Measurements from ENCODE around the gene BCL11B.
A peak's percentile ranks its signal among the peaks of the same experiment; 100 is the strongest.

BCL11B gene

GRCh38 chr14:99216191-99216590, 55.8 kb downstream of the BCL11B start:
- DNase-seq, result no peak

- no peak for DNase-seq
Measured at GRCh38 chr14:99215277-99215676, 56.7 kb downstream of the BCL11B start.

DNA sequence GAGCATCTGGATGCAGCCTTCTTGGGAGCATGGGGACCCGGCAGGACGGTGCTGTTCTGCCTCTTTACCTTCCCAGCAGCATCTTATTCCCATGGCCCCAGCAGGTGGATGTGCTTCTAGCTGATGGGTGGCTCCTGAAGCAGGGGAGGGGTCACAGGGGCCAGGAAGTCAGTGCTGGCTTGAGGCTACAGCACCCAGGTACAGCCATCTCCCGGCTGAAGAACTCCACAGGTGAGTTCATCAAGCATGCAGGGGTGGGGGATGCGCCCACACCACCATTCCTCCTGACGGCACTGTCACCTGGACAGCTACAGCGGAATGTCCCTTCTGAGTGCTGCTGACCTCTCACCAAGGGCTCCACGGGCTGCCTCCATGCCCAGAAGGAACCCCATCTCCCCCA, 57.3 kb downstream of the BCL11B start:
- DNase-seq, result no peak

- no peak for DNase-seq
Measured at GRCh38 chr14:99213527-99213971, 58.4 kb downstream of the BCL11B start.

- DNase-seq, result no peak
Measured at GRCh38 chr14:99213101-99213500, 58.9 kb downstream of the BCL11B start.

DNA sequence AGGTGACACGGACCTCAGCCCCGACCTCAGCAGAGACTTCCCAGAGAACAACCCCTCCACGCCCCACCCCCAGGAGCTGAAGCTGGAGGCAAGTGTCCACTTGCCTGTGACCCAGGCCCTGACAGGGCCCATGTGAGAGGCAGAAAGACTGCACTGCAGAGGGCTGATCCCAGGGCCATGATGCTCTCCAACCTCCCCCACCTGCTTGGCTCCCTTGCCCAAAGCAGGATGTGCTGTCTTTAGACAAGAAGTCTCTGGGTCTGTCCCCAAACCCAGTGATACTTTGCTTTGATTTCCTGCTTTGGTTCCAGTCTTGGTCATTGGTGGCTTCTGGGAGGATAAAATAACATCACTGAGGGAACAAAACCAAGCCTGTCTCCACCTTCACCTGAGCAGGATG, 59.4 kb downstream of the BCL11B start:
- DNase-seq, result no peak

GRCh38 chr14:99212199-99212598, 59.8 kb downstream of the BCL11B start:
- DNase-seq, result no peak

DNA sequence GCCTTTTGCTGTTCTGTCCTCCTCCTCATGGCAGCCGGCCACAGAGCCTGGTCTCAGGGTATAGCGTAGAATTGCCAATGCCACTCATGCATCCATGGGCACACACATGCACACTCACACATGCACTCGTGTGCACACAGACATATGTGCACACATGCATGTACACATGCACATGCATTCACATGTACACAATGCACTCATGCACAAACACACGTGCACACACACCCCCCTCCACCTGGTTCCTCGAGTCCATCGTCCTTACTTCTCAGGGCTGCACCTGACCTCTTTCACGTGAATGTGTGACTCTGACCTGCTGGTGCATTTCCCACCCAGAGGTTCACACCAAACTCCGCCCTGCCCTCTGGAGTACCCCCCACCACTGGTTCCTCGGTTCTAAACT, 60.6 kb downstream of the BCL11B start:
- no peak for DNase-seq

GRCh38 chr14:99210333-99210732, 61.7 kb downstream of the BCL11B start:
- DNase-seq, result no peak

DNA sequence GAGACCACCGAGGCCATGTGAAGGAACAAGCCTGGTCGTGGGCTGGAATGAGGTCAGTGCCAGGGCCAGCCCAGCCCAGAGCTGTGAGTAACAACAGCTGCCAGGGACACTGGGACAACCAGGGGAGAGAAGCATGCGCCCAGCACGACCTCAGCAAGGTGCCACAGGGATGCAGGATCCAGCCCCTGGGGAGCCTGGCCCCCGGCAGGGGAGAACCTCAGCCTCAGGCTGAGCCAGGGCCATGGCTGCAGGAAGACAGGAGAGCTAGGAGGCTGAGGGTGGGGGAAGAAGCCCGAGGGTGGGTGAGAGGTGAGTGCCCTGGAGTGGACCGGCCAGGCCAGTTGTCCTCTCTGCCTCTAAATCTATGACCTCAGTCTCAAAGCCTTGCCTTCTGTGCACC, 62.6 kb downstream of the BCL11B start:
- no peak for DNase-seq

GRCh38 chr14:99208318-99208717, 63.7 kb downstream of the BCL11B start:
- DNase-seq, result no peak

GRCh38 chr14:99207456-99207855, 64.5 kb downstream of the BCL11B start:
- DNase-seq, result no peak

DNA sequence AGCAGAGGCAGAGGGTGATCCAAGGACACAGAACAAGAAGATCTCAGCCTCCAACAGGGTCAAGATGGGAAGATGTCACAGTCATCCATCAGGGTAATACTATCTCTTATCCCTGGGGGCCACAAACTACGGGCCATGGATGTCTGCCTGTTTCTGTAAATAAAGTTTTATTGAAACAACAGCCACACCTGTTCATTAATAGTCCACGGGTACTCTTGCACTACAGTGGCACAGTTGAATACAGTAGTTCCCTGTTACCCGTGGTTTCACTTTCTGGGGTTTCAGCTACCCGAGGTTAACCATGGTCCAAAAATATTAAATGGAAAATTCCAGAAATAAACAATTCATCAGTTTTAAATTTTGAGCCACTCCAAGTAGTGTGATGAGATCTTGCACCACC, 65.9 kb downstream of the BCL11B start:
- DNase-seq, result no peak

DNA sequence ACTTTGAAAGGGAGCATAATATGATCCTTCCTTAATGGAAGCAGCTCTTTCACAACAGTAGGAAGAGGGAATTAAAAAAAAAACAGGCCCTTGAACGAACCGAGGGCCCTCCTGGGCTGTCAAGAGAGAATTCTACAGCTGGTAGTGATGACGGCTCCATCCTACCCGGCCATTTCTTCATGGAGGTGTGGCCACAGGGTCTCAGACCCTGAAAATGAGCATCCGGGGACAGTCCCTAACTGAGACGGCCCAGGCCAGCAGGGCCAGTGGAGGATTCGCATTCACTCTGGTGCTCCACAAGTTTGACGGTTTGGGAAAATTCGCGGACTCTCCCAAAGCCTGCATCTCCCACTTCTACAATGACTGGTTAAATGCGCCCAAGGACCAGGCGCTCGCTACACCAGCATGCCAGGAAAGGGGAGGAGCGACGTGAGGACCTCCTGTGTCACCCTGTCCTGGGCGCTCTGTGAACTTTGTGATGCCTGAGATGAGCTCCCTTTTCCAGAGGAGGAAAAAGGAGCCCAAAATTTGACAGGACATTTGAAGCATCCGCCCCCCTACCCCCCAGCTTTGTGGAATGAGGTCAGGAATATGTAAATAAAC, 66.8 kb downstream of the BCL11B start:
- no peak for DNase-seq

DNA sequence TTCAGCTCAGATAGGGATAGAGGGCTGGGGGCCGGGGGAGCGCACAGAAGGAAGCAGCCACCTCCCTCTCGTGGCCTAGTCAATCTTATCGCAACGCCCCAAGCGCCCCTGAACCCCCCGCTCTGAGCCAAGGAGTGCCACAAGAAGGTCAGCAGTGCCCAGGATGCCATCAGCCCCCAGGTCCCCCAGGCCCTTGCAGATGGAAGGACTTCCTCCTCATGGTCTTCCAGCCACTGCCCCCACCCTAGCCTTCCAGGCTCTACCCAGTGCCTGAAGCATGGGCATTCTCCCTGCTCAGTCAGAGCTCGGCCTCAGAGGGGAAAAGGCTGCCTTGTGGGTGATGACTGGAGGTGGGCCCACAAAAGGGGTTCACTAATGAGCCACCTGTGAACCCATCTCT, 68.2 kb downstream of the BCL11B start:
- DNase-seq, result no peak

- no peak for DNase-seq
Measured at GRCh38 chr14:99203080-99203479, 68.9 kb downstream of the BCL11B start.

GRCh38 chr14:99202516-99202915, 69.5 kb downstream of the BCL11B start:
- no peak for DNase-seq

DNA sequence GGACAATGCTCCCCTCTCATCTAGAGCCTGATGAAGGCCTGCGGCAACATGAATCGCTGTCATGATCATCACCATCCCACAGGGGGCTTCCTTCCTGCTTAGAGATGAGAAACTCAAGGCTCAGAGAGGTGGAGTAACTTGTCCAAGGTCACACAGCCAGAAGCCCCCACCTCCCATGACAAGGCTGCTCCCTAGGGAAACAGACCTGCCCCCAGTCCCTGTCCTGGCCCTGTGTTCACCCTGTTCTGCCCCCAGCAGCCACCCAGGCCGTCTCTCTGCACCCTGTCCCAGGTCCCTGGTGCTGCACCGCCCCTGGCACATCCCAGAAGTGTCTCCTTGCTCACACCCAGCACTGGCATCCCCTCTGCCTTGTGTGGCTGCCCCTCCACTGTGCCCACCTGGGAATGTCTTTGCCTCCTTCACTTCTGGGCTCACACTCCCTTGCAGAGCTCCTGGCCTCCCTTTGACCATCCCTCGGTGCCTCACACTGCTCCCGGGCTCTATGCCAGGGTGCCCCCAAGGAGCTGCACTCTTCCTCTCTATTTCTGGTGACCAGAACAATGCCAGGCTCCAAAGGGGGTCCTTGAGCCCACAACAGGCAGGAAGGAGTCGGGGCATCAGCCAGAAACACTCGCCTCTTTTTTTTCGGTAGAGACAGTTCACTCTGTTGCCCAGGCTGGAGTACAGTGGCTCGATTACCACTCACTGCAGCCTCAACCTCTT, 70.5 kb downstream of the BCL11B start:
- DNase-seq, result peak; percentile 33

DNA sequence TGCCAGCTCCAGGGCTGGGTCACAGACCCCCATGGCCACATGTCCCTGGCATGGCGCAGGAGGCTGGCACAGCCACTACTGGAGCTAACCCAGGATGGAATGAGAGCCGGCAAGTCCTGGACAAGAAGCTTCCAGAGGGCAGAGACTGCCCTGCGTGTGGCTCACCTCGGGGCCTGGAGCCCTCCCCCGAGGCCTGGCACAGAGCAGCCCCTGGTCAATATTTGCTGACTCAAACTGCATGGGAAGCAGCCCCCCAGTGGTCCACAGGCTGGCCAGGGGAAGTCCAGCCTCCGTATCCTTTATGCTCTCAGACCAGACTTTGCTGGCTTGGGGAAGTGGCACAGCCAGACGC, 71.4 kb downstream of the BCL11B start:
- DNase-seq, result no peak

GRCh38 chr14:99199846-99200653, 71.9 kb downstream of the BCL11B start:
- no peak for DNase-seq

DNA sequence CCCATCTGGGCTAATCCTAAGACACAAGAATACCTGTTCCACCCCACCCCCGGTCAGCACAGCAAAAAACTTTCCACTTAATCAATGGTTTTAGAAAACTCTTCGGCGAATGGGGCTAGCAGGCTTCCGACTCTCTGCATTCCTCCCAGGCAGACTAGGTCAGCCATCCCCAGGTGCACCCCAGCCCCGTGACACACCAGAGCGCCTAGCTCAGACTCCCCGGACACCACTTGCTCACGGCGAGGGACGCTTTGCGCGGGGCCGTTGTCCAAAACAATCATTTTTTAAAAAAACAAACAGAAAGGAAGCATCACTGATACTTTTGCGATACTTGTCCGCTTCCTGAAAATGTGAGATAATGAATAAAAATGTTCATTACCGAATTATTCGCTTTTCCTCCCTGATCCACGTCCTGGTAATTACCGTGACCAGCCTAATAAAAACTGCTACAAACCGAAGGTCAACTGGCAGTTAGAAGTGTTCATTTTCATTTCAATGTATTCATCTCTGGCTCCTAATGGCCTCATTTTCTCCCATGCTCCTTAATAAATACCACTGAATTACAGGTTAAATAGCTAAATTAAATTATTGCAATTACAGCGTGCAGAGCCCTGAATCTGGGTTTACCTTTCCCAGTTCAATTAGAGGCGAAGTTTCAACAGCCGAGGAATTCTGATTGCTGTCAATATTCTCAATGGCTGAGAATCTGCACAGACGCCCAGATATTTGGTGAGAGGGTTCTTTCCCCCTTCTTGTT, 73.1 kb downstream of the BCL11B start:
- DNase-seq, result no peak

DNA sequence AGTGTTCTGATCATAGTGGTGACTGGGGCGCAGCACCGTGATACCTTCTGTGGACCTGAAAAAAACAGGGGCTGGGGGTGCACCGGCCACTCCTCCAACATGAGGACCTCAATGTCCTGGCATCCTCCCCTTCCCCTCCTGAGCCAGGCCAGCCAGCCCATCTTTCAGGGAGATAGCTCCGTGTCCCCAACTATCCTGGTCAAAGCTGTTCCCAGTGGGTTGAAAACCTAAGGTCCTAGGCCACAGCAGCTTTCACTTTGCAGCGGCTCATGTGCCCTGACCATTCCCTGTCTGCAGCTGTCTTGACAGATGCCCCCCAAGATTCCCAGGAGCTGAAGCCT, 75.7 kb downstream of the BCL11B start:
- DNase-seq, result no peak

GRCh38 chr14:99195602-99196309, 76.2 kb downstream of the BCL11B start:
- DNase-seq, result no peak
